ENCODE data around the gene PPP2R2C. TPM values are rescaled to one million over a fixed set of nuclear protein-coding genes. Genes with fewer than 3 reads are reported as not detected.

PPP2R2C gene
- total and polyA plus RNA-seq, 10 of the 15 experiments (the other 5 are each of a cell fraction or from before 2014, with no cell fraction given): 0.13 to 0.15 TPM; not detected in 8

- H3K36me3 ChIP-seq (ENCODE audit: control insufficient read depth in 2 of 2, insufficient read depth in 2 of 2, low read length in 1 of 2): no peaks in the 10 kb centered on the region
- TF ChIP-seq CBX3 (IDR thresholded peaks at IDR 0.05; ENCODE audit: borderline replicate concordance, low read depth) (no peak), CREM (IDR thresholded peaks at IDR 0.05; ENCODE audit: low read depth) (no peak), TAF1 (IDR thresholded peaks at IDR 0.05; ENCODE audit: borderline replicate concordance, low read depth, low read length) (no peak), TCF7 (IDR thresholded peaks at IDR 0.05; ENCODE audit: borderline replicate concordance) (no peak), IRF4 (IDR thresholded peaks at IDR 0.05; ENCODE audit: low read depth, low read length) (no peak), ZBTB40 (IDR thresholded peaks at IDR 0.05; ENCODE audit: borderline replicate concordance) (no peak), EED (IDR thresholded peaks at IDR 0.05; ENCODE audit: low read depth) (no peak)
- SMC1A ChIA-PET (ENCODE audit: uncharacterized antibody, unreplicated experiment): interaction anchor here (0.7 kb wide), 1 partner anchor 195 kb away, joined by 4 read pairs; no protein-coding TSS in a partner anchor
- in situ Hi-C loops (cut with MboI): no loop called here
- ATAC-seq (no peak), DNase-seq (ENCODE audit: low read depth, low spot score) (no peak), FAIRE-seq (no peak)
- RAD21 ChIA-PET (ENCODE audit: unreplicated experiment): no interaction called here
- peaks cover 0 to 5% of the 10 kb centered on the region in 2 experiments; a peak in 3 of 4 replicates for H3K27me3 ChIP-seq (replicated peaks in 1 of 2; ENCODE audit: control insufficient read depth in 2 of 2, insufficient read depth in 2 of 2, low read length in 1 of 2)
- no peaks in the 10 kb centered on the region for H3K4me1 ChIP-seq (ENCODE audit: control insufficient read depth, insufficient read depth, low read length)
- CTCF ChIA-PET: no interaction called here
- no peak overlapping the region for H3K9ac ChIP-seq (ENCODE audit: control insufficient read depth, insufficient read depth, low read length)
- intact Hi-C loops (cut with micrococcal nuclease; ENCODE audit: unreplicated experiment): no loop called here
- POLR2A ChIA-PET: no interaction called here
- no peaks in the 10 kb centered on the region for H3K79me2 ChIP-seq (ENCODE audit: control insufficient read depth, insufficient read depth, low read length)
- WGBS (ENCODE audit: insufficient coverage, insufficient replicate concordance, low lambda C conversion rate, missing lambda C conversion rate): 58% methylated on average over 5 of the region's 5 CpGs
- H3K4me3 ChIP-seq: no peak overlapping the region
- no peaks in the 10 kb centered on the region for H3K9me3 ChIP-seq (replicated peaks; ENCODE audit: control insufficient read depth, insufficient read depth, low read length)
- BruUV-seq (replicated peaks): no TSS peak
- no peak overlapping the region for H2AFZ ChIP-seq (ENCODE audit: control insufficient read depth, low read depth, low read length)
- H3K4me2 ChIP-seq (ENCODE audit: control insufficient read depth, insufficient read depth): no peak overlapping the region
- no peak overlapping the region for H3K27ac ChIP-seq (ENCODE audit: control insufficient read depth, insufficient read depth)
- no peaks in the 10 kb centered on the region for H4K20me1 ChIP-seq (ENCODE audit: control insufficient read depth, insufficient read depth)
These were observed 26.8 kb downstream of the PPP2R2C start for GRCh38 chr4:6445403-6446129.

Measured in GM12878 (cell line).